Transverse colon (tissue), 4 donors: ENCODE measurements around the gene SRSF5. TPM values are rescaled to one million over a fixed set of nuclear protein-coding genes. Genes with fewer than 3 reads are reported as not detected.

Experiments used
- DNase-seq: peaks from one replicate; pipeline ENCODE4 v3.0.0-alpha.2; 2019
- H3K27ac ChIP-seq, 4 donors: fragments of 200-600 bp; sonication (generic); 2 replicates each; pipeline ENCODE4 v1.5.1; 2016 to 2018; ENCODE audit warnings: inconsistent platforms in 4 of 4
- H3K27me3 ChIP-seq: fragments of 200-600 bp; sonication (generic); 2 replicates; pipeline ENCODE4 v1.5.1; 2017; ENCODE audit warnings: inconsistent platforms
- H3K36me3 ChIP-seq, 4 donors: fragments of 200-600 bp; sonication (generic); 2 replicates each; pipeline ENCODE4 v1.5.1; 2017 to 2019; ENCODE audit warnings: inconsistent platforms in 4 of 4
- H3K4me1 ChIP-seq, 4 donors: fragments of 200-600 bp; sonication (generic); 2 replicates each; pipeline ENCODE4 v1.5.1; 2017 to 2020; ENCODE audit warnings: inconsistent platforms in 4 of 4
- H3K4me3 ChIP-seq, 4 donors: fragments of 200-600 bp; sonication (generic); 1 replicate in 1 of 4; 2 replicates in 3 of 4; pipeline versions ENCODE4 v1.5.1 to v1.6.1; 2017 to 2019; ENCODE audit warnings: inconsistent platforms in 4 of 4
- H3K9me3 ChIP-seq, 2 donors: fragments of 200-600 bp; sonication (generic); 2 replicates each; pipeline ENCODE4 v1.5.1; 2017 to 2019; ENCODE audit warnings: inconsistent platforms in 2 of 2
- EP300 ChIP-seq: sonication (generic); formaldehyde crosslinking; IDR thresholded peaks from one replicate; pipeline ENCODE4 v1.6.1; 2017; ENCODE audit warnings: antibody characterized with exemption, low read depth
- POLR2A ChIP-seq: fragments of 450-650 bp; IDR thresholded peaks from one replicate; pipeline ENCODE4 v1.6.1; 2016; ENCODE audit warnings: antibody characterized with exemption, mild to moderate bottlenecking, moderate library complexity
- POLR2AphosphoS5 ChIP-seq, 3 donors: sonication (generic); formaldehyde crosslinking; IDR thresholded peaks; one replicate each; pipeline ENCODE4 v1.6.1; 2016; ENCODE audit warnings: antibody characterized with exemption in 3 of 3
- whole genome bisulfite sequencing, 2 donors: methylation state at CpG; one replicate each; pipeline ENCODE4 v1.1.5; 2018; ENCODE audit warnings: low coverage in 1 of 2; 5-methylcytosine and 5-hydroxymethylcytosine counted together
- in situ Hi-C, 4 donors: fragments of 200-750 bp; cut with MboI; loops; one replicate each; pipeline versions ENCODE4 v1.15.0 to v1.15.1; 2017; ENCODE audit warnings: low sequenced_read_pairs in 3 of 4, low pct_ligation_motif_present in 1 of 4, low pct_unique_long_range_greater_than_20kb in 1 of 4
- intact Hi-C: fragments of 100-400 bp; cut with DNase I; formaldehyde crosslinking; loops from one replicate; pipeline ENCODE4 v1.15.1; 2023; ENCODE audit warnings: low total_unique reads
- total RNA-seq, 4 donors: library from RNA; depleted of rRNA; stranded (reverse); fragments of >200 nt; gene quantifications; one replicate each; pipeline ENCODE4 v1.1.0, GENCODE V29; 2016
- TF ChIP-seq, protein P1 (sequence below), 5 experiments: fragments of 200-600 bp in 3 of 5; fragments of 450-650 bp in 2 of 5; sonication (generic) in 3 of 5; IDR thresholded peaks; 1 replicate in 2 of 5; 2 replicates in 3 of 5; pipeline ENCODE4 v1.5.1; 2016 to 2017; ENCODE audit warnings: antibody characterized with exemption in 5 of 5, inconsistent platforms in 3 of 5, mild to moderate bottlenecking in 2 of 5, moderate library complexity in 1 of 5

Gene SRSF5
- total RNA-seq, 4 donors from 2014 or later = 255 to 557 (median 471) TPM

DNA sequence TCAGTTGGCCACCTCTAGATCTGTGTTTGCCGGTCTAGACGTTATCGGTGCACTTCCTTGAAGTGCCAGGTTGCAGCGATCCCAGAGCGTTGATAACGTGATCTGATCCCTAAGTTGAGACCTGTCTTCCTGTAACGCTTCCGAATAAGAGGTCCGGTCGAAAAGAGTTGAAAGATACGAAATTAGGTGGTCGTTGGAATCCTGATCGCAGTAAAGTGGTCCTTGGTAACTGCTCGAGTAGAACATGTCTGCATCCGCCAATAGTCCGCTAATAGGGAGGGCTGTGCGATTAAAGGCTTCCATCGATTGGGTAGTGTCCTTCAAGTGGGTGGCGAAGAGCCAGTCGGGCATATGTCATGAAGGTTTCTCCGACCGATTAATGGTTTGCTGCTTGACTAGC is 2.7 kb downstream of the SRSF5 start:
- Histone ChIP-seq H3K4me1 (peaks cover 26 to 66% (median 31%) of the 10 kb centered on the region in 4 donors), H3K4me3 (peak overlapping the region in 1 of 4 donors; percentile 10), H3K27ac (no peak overlapping the region), H3K36me3 (peaks cover 0 to 66% (median 30%) of the 10 kb centered on the region in 4 donors), H3K27me3 (no peaks in the 10 kb centered on the region), H3K9me3 (no peaks in the 10 kb centered on the region)
- in situ Hi-C loops = no loop called here
- DNase-seq = no peak
- intact Hi-C loops = no loop called here
- WGBS, 2 donors = 95 to 97% methylated on average over 21 to 22 of the region's 22 CpGs
- no peak for TF ChIP-seq POLR2A
- TF ChIP-seq POLR2AphosphoS5 (IDR thresholded peaks at IDR 0.05) = no peak
- no peak for TF ChIP-seq EP300
- TF ChIP-seq, protein P1, sequence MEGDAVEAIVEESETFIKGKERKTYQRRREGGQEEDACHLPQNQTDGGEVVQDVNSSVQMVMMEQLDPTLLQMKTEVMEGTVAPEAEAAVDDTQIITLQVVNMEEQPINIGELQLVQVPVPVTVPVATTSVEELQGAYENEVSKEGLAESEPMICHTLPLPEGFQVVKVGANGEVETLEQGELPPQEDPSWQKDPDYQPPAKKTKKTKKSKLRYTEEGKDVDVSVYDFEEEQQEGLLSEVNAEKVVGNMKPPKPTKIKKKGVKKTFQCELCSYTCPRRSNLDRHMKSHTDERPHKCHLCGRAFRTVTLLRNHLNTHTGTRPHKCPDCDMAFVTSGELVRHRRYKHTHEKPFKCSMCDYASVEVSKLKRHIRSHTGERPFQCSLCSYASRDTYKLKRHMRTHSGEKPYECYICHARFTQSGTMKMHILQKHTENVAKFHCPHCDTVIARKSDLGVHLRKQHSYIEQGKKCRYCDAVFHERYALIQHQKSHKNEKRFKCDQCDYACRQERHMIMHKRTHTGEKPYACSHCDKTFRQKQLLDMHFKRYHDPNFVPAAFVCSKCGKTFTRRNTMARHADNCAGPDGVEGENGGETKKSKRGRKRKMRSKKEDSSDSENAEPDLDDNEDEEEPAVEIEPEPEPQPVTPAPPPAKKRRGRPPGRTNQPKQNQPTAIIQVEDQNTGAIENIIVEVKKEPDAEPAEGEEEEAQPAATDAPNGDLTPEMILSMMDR (IDR thresholded peaks at IDR 0.05) = no peak

DNA sequence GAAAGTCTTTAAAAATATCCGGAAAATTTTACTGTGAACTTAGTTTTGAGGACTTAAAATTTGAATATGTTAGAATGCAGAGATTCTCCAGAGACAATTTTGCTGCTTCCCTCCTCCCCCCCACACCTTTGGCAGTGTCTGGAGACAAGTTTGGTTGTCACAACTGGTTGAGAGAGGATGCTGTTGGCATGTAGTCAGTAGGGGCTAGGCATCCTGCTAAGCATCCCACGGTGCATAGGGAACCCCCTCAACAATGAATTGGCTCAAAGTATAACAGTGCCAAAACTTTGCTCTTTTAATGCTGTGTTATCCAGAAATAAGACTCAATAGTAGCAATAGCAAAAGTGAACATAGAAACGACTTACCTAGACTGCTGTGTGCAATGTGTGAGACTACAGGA is 3.6 kb downstream of the SRSF5 start:
- Histone ChIP-seq H3K4me3 (peak overlapping the region in 1 of 4 donors; percentile 15), H3K27me3 (no peaks in the 10 kb centered on the region), H3K9me3 (no peaks in the 10 kb centered on the region), H3K27ac (no peak overlapping the region), H3K36me3 (peaks cover 0 to 72% (median 30%) of the 10 kb centered on the region in 4 donors), H3K4me1 (peaks cover 26 to 67% (median 31%) of the 10 kb centered on the region in 4 donors)
- no peak for DNase-seq
- TF ChIP-seq POLR2AphosphoS5 (IDR thresholded peaks at IDR 0.05) (no peak), EP300 (no peak), POLR2A (no peak)
- TF ChIP-seq, protein P1 (IDR thresholded peaks at IDR 0.05) = no peak
- 80 to 94% methylated on average over 2 to 3 of the region's 3 CpGs for WGBS, 2 donors
- in situ Hi-C loops (no loop called here), intact Hi-C loops (no loop called here)

DNA sequence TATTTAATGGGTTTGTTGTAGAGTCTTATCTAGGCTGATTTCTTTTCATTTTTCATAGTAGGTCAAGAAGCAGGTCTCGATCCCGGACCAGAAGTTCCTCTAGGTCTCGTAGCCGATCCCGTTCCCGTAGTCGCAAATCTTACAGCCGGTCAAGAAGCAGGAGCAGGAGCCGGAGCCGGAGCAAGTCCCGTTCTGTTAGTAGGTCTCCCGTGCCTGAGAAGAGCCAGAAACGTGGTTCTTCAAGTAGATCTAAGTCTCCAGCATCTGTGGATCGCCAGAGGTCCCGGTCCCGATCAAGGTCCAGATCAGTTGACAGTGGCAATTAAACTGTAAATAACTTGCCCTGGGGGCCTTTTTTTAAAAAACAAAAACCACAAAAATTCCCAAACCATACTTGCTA is 4.2 kb downstream of the SRSF5 start:
- intact Hi-C loops (no loop called here), in situ Hi-C loops (no loop called here)
- H3K4me3 ChIP-seq = no peak overlapping the region
- no peak for DNase-seq
- no peak overlapping the region for H3K27ac ChIP-seq
- H3K27me3 ChIP-seq = no peaks in the 10 kb centered on the region
- TF ChIP-seq EP300 = no peak
- no peak for TF ChIP-seq POLR2AphosphoS5 (IDR thresholded peaks at IDR 0.05)
- TF ChIP-seq POLR2A = no peak
- TF ChIP-seq, protein P1 (IDR thresholded peaks at IDR 0.05) = no peak
- peaks cover 24 to 69% (median 29%) of the 10 kb centered on the region in 4 donors for H3K4me1 ChIP-seq
- no peaks in the 10 kb centered on the region for H3K9me3 ChIP-seq
- peaks cover 0 to 77% (median 30%) of the 10 kb centered on the region in 4 donors for H3K36me3 ChIP-seq
- WGBS, 2 donors = 91% methylated on average over 16 of the region's 16 CpGs; no CpG with 5 or more reads in 1 of the 2 donors

DNA sequence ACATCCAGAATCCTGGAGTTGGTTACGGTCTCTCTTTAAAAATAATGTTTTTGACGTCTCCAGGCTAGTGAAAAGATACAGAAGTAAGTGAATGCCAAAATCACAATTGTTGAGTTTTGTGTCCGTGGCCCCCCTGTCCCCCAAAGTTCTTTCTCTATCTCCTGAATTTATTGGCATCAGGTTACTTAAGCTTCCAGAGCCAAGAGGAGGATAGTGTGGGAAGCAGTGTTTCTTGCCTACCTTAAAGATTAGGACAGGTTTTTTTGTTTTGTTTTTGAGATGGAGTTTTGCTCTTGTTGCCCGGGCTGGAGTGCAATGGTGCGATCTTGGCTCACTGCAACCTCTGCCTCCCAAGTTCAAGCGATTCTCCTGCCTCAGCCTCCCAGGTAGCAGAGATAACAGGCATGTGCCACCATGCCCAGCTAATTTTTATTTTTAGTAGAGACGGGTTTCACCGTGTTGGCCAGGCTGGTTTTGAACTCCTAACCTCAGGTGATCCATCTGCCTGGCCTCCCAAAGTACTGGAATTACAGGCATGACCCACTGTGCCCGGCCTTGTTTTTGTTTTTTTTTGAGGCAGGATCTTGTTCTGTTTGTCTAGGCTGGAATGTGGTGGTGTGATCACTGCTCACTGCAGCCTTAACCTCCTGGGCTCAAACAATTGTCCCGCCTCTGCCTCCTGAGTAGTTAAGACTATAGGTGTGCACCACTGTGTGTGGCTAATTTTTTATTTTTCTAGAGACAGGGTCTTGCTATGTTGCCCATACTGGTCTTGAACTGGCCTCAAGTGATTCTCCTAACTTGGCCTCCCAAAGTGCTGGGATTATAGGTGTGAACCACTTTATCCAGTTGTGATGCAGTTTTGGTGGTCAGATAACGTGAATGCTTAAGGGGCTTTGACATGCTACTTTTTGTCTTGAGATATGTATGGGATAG is 5.4 kb downstream of the SRSF5 start:
- whole genome bisulfite sequencing, 2 donors = 89 to 93% methylated on average over 8 to 11 of the region's 11 CpGs
- no peaks in the 10 kb centered on the region for H3K27me3 ChIP-seq
- no peaks in the 10 kb centered on the region for H3K9me3 ChIP-seq
- no peak overlapping the region for H3K27ac ChIP-seq
- in situ Hi-C loops (no loop called here), intact Hi-C loops (no loop called here)
- DNase-seq = no peak
- peaks cover 0 to 89% (median 30%) of the 10 kb centered on the region in 4 donors for H3K36me3 ChIP-seq
- TF ChIP-seq, protein P1 (IDR thresholded peaks at IDR 0.05) = no peak
- TF ChIP-seq EP300 (no peak), POLR2A (peak; percentile 27), POLR2AphosphoS5 (IDR thresholded peaks at IDR 0.05) (peak in 1 of 3 donors; percentile 7)
- no peak overlapping the region for H3K4me3 ChIP-seq
- peaks cover 19 to 75% (median 24%) of the 10 kb centered on the region in 4 donors for H3K4me1 ChIP-seq
